IPS-NIHi11 (cell line): Measurements from ENCODE around the gene FBXO21.
"Not testable (repeated sequence)": the region's sequence is repeated elsewhere in the genome, so short reads cannot be mapped to it uniquely, and the experiment has no call there.

ENCODE experiments used
- DNase-seq: peaks from one replicate; pipeline ENCODE4 v3.0.0; 2012; ENCODE audit warnings: mixed read lengths, low spot score

FBXO21 gene, protein sequence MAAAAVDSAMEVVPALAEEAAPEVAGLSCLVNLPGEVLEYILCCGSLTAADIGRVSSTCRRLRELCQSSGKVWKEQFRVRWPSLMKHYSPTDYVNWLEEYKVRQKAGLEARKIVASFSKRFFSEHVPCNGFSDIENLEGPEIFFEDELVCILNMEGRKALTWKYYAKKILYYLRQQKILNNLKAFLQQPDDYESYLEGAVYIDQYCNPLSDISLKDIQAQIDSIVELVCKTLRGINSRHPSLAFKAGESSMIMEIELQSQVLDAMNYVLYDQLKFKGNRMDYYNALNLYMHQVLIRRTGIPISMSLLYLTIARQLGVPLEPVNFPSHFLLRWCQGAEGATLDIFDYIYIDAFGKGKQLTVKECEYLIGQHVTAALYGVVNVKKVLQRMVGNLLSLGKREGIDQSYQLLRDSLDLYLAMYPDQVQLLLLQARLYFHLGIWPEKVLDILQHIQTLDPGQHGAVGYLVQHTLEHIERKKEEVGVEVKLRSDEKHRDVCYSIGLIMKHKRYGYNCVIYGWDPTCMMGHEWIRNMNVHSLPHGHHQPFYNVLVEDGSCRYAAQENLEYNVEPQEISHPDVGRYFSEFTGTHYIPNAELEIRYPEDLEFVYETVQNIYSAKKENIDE

DNA sequence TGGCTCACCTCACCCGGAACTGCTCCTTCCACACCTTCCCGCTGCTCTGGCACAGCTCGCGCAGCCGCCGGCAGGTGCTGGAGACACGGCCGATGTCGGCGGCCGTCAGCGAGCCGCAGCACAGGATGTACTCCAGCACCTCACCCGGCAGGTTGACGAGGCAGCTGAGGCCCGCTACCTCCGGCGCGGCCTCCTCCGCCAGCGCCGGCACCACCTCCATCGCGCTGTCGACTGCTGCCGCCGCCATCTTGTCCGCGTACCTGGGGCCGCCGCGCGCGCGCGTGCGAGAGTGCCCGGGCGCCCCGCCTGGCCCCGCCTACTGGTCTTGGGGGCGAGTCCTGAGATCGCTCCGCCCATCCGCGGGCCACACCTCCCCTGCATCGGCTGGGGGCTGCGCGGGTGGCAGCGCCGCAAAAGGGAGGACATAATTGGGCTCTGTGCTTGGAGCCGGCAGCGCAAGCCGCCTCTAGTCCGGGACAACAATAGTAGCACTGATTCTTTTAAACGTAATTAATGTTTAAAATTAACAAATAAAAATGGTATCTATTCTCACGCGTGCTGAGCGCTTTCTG lies at the start of gene FBXO21:
TSS of gene FBXO21 (minus strand) at position 261 of the 572 bp plus-strand sequence. CDS start at position 247, 14 bp downstream.
- peak; percentile 99 for DNase-seq

DNA sequence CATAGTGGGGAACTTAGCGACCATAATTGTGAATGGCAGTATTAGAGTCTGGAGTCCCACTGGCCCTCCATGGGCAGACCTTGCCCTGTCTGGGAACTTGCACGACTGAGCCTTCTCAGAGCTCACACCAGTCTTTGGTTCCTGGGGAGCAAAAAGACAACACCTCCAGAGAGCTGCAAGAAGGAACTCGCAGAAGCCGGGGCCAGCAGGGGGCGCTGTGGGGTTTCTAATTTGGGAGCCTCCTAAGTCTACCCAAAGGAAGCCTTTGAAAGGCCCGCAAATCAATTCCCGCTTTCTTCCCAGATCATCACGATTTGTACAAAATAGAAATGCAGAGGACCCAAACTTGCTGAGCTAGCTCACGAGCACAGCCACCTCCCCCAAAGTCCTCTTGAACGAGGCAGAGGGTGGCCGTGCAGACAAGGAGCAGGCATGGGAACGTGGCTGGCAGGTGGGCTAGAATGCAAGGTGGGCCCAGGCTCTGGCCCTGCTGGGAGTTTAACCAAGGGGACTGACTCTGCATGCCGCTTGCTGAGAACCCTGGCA lies 46.3 kb upstream of the FBXO21 start:
- peak; percentile 81 for DNase-seq

DNA sequence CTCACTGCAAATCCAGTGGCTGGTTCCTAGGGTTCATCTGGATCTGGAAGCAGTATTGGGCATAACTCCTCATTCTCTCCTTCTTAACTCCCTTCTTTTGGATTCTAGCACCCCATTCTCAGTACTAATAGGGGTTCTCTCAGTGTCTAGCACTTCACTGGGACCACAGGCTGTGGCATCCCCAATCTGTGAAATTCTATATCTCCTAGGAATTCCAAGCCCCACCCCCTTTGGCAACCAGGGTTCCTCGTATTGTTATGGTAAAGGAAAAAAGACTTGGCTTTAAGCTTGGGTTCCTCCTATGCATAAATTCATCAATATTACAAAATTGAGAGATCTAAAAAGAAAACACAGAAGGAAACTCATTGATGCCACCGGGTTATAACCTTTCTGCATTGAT lies 45.0 kb upstream of the FBXO21 start:
- no peak for DNase-seq

DNA sequence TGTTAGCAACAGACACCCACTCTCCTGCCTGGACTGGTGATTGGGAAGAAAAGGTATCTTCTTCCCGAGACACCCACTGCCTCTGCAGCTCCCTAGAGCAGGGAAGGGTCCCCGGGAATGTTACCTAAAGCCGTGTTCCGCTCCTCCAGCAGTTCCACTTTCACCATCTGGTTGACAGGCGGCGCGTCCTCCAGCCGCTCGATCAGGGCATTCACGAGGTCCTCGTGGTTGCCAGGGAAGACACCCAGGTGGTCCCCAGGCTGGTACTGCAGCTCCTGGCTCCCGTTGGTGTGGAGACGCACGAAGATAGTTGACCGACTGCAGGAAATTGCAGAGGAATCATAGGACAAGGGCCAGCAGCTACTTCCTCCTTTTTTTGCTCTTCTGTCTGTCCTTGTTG lies 44.2 kb upstream of the FBXO21 start:
- no peak for DNase-seq

DNA sequence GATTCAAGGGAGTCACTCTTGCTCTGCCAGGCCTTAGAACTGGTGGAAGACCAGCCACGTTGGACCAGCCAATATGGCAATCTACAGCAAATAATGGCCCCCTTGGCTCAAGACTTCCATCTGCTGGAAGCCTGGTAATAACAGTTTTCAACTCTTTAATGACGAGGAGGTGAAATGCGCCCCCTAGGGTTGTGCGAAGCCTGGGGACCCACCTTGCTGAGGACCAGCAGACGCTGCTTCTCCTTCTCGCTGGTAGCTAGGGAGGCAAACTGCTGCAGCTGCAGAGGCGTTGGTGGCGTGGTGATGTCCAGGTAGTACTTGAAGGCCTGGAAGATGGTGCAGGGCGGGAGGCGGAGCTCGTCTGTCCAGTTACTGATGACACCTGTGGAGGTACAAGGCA lies 41.5 kb upstream of the FBXO21 start:
- peak; percentile 17 for DNase-seq

DNA sequence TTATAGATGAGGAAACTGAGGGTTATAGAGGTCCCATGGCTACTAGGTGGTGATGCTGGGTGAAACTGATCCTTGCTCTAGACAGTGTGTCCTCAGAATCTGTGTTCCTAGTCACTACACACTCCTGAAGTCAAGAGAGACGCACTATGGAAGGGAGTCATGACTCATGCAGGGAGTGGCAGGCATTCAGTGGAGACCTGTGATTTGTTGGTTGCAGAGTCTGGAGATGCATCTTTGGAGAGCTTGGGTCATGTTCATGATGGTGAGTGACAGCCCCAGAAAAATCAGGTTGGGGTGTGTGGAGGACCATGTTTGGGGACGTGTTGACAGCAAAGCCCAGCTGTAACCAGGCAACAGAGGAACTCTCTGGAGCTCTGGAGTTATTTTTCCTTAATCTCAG lies 38.0 kb upstream of the FBXO21 start:
- DNase-seq, result no peak

DNA sequence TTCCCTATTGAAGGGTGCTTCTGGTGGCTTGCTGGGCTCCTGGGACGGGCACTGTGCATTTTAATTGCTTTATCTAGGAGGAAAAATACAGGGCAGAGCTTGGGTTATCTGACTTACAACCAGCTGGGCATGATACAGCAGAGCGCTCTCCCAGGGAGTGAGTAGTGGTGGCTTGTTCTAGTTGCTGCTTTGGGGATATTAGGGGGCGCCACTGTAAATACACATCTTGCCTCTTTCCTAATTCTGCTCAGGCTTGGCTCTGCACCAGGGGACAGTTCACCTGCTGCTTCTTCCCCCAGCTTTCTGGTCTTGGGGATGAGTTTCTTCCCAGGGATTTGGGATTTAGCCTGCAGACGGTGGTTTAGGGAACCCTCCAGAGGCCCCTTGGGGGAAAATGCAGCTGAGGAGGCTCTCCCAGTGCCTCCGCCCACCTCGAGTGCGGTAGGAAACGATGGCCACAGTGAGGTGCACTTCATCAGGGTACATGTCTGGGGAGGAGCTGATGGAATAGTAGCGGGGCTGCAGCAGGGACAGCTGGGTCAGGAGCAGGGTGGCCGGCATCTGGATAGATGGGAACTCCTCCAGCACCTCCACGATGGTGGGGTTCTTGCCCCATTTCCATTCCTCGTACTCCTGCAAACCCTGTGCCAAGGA lies 36.9 kb upstream of the FBXO21 start:
- DNase-seq, result peak; percentile 49

DNA sequence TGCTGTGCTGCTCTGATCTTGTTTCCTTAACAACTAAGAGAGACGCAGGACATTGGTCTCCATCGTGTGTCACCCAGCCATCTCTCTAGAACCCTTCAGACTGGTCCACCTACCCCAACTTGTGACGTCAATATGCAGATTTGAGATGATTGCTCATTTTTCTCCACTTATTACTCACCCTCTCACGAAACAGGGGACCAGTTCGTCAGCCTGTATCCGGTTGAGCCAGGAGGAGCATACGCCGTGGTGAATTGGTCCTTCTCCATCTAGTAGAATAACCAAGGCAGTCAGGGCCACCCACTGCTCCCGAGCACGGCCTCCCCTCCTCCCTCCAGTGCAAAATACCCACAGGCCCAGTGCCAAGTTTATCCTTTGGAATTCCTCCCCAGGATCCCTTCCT lies 36.2 kb upstream of the FBXO21 start:
- DNase-seq, result no peak

DNA sequence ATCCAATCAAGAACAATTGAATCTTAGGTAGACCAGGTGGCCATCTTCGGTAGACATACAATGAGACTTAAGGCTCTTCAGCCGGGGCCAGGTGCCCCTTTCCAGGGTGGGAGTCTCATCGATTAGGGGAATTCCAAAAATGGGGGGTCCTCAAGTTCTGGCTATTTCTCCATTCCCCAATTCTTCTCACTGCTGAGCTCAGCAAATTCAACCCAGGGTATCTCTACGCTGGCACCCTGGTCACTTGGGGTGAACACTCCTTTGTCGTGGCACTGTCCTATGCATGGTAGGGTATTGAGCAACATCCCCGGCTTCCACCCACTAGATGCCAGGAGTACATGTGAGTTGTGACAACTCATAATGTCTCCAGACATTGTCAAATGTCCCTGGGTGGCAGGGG lies 34.9 kb upstream of the FBXO21 start:
- DNase-seq, result no peak

DNA sequence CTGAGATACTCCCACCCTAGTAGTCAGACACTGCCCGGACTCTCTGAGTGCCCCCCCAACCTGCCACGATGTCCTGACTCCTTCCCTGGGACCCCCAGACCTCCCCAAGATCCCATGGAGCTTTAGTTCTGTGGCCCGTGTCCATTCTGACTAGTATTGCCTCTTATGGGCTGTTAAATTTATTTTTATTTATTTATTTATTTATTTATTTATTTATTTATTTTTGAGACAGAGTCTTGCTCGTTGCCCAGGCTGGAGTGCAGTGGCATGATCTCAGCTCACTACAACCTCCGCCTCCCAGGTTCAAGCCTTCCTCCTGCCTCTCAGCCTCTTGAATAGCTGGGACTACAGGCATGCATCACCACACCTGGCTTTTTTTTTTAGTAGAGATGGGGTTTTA lies 30.7 kb upstream of the FBXO21 start:
- not testable (repeated sequence) for DNase-seq

DNA sequence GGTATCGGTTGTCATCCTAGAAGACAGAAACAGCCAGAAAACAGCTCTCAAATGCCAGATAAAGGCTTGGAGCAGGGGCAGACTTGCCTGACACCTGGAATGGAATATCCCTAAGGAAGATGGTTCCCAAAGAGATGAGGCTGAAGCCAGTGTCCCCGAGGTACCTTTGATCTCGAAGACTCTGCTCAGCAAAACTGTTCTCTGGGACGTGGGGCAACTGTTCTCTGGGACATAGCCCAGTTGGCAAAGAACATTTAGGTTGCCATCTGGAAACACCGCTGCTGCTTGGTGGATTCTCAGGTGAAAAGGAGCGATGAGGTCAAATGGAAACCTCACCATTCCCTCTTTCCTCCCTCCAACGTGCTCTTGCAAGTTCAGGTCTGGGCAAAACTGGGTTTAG lies 27.9 kb upstream of the FBXO21 start:
- no peak for DNase-seq

DNA sequence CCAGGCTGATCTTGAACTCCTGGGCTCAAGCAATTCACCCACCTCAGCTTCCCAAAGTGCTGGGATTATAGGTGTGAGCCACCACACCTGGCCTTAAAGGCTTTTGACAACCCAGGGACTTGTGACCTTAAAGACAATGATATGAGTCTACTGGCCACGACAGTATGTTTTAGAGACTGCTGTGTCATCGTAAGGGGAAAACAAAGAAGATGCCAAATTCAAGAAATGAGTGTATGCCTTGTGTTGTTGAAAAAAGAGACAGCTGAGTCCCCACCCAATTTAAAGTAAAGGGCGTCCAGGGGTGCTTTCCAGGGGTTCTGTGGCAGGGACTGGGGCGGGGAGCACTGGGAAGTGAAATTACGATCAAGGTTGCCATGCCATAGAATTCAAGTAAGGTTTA lies 26.4 kb upstream of the FBXO21 start:
- no peak for DNase-seq

DNA sequence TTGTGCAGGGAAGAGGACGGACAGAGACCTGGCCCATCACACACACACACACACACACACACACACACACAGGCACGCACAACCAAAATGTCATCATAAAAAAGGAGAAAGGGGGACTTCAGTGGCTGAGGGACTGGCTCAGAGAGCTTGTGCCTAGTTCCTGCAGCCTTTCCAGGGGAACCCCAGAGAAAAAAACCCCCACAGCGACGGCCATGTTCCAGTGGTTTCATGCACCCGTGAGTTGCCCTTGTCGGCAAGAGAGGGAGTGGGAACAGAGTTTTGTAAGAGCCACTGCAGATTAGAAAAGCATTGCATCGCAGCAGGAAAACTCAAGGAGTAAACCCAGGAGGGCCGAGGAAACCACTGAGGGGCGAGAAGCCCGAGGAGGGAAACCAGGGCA lies 24.5 kb upstream of the FBXO21 start:
- DNase-seq, result no peak

DNA sequence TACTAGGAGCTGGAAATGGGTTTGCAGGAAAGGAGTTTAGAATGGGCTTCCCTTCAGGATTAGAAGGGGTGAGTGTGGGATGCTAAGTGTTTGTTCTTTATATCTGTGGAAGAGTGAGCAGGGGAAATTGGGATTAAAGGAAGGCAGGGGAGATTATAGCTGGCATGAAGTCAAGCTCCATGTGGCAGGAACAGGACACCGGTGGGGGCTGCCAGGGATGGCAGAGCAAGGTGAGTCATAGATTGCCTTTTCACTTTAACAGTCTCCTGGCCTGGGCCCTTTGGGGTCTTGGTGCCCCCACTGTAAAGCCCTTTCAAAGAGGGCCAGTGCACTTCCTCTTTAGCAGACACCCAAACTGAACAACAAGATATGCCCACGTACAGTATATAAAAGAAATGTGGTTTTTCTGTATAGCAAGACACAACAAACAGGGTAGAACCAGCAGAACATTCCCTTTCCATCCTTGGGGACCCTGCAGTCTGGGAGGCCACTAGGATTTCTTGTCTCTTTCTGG lies 23.1 kb upstream of the FBXO21 start:
- no peak for DNase-seq

DNA sequence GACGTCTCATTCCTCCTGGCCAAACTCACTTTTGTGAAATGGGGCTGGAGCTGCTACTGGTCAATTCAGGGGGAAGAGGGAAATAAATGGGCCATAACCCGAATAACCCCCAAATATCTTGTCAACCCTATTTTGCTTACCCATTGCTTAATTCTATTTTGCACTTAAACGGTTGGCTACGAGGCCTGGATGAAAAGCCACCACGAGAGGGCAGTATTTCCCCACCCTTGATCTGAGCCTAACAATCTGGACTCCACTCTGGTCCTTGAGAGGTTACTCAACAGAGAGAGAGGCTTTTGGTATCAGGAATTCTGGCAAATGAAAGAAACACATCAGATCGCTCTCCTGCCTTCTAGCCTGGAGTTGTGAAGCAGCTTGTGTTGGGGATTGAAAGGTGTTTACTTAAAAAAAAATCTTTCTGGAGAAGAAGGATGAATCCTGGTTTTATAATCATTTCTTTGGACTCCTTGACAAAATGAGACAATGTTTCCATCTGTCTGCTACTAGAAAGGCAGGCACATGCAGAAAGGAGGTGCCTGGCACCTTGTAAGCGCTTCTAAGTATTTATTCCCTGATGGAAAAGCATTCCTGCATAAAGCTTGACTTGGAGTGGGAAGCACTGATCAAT lies 22.4 kb upstream of the FBXO21 start:
- DNase-seq, result peak; percentile 84

DNA sequence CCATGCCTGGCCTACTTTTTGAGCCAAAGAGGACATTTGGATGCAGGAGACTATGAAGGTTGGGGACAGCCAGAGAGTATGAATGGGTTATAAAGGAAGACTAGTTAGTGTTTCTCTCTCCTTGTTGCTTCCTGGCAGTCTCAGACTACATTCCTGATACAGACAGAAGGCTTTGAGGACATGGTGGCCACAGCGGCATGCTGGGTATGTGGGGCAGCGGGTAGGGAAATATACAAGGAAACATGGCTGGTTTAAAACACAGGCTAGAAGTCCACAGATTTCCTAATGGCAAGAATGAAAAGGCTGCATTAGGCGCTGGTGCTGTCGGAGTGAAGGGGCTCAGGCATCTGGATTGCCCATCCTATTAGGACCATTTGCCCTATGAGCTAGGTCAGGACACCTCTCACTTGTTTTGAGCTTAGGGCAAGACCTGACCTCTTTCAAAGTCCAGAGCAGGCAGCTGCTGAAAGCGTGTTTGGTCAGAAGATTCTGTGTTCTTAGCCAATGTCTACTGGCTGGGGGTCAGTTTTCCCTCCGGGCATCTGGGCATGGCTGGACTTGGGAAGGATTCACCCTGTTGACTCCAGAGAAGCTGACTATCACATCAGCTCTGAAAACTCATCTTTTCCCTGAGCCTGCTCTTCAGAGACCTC lies 20.1 kb upstream of the FBXO21 start:
- DNase-seq, result no peak

DNA sequence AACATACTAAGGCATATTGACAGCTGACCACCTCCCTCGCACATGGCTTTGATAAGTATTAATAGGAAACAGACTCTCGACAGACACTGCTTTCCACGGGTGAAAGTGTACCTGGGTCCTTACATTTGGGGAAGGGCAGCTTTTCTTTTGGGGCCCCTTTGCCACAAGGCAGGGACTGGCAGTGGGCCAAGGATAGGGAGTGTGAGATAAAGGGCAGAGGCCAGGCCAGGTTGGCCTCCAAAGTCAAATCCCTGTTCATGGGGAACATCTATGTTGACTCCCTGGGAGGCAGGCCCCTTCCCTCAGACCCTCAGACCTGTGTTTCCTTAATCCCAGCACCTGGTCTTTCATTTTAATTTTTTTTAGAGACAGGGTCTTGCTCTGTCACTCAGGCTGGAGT lies 19.4 kb upstream of the FBXO21 start:
- no peak for DNase-seq

DNA sequence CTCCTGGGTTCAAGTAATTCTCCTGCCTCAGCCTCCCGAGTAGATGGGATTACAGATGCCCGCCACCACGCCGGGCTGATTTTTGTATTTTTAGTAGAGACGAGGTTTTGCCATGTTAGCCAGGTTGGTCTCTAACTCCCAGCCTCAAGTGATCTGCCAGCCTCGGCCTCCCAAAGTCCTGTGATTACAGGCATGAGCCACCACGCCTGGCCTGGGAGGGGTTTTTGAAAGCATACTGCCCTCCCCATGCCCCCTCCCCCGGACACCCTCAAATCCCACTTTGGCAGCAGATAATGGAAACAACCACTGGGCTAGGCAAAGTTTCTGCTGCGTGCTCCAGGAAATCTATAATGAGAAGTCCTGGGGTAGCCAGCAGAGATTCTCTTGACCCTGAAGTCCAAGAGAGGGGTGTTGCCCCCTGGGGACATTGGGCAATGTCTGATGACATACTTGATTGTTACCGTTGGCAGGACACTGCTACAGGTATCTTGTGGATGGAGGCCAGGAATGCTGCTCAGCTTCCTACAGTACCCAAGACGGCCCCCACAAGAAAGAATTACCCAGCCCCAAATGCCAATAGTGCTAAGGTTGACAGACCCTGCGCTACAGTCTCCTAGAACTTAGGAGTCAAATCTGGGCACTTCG lies 18.7 kb upstream of the FBXO21 start:
- DNase-seq, result no peak

DNA sequence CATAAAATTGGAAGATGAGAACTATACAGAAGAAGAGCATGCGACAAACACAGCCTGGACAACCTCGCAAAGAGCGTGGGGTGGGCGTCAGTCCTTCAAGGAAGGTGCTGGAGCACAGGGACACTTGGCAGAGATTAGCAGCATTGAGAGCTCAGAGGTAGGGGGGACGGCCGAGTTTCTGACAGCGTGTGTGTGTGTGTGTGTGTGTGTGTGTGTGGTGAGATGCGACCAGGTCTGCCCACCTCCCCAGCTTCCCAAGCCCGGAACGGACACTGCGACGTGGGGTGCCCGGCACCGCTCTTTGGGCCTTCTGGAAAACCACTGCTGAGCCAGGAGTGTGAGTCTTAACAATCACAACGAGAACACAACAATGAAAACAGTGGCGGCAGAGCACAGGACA lies 17.9 kb upstream of the FBXO21 start:
- DNase-seq, result no peak

DNA sequence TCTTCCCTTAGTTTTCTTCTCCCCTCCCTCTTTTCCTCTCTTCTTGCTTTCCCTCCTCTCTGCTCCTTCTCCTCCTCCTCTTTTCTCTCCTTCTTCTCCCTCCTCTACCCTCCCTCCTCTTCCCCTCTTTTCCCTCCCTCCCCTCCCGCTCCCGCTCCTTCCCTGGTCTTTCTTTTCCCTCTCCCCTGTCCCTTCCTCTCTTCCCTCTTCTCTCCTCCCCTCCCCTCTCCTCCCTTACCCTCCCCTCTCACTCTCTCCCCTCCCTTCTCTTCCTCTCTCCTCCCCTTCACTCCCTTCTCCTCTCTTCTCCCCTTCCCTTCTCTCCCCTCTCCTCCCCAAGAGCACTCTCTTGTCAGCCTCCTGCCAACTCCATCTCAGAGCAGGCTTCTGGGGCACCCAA lies 17.4 kb upstream of the FBXO21 start:
- DNase-seq, result no peak

DNA sequence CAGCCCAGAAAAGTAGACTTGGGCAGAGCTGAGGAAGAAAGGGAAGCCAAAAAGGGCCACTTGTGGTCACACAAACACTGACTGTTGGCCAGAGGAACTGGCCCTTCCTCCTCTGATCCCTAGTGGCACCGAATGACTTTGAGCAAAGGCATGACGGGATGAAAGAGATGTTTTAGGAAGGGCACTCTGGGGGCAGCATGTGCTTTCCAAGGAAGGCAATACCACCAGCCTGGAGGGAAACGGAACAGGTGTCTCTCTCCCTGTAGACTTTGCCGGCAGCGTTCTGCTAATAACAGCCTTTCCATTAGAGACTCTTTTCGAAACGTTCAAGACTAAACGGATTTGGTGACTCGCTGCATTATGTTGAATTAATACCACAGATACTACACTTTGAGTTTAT lies 12.3 kb upstream of the FBXO21 start:
- no peak for DNase-seq
